Measurements from ENCODE around the gene IFNA10. TPM values are rescaled to one million over a fixed set of nuclear protein-coding genes. Genes with fewer than 3 reads are reported as not detected.
"Not testable (repeated sequence)": the region's sequence is repeated elsewhere in the genome, so short reads cannot be mapped to it uniquely, and the experiment has no call there.

IFNA10 gene
- total and polyA plus RNA-seq, 9 donors: not detected

DNA sequence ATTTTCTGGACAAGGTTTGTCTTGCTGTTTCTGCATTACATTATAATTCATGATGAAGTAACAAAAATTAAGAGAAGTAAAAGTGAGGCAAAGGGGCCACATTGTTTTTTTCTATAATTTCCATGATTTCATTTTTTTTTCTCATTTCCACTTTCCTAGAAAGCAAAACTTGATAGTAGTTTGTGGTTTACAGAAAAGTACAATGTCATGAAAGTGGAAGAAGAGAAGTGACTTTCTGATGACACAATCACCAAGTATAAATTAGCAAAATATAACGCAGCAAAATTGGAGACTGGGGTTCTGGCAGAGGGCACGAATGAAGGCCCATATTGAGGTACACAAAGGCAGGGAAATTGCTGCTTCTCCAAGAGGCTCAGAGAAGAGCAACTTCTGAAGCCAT is 37.9 kb upstream of the IFNA10 start:
- no peaks in the 10 kb centered on the region for H3K27me3 ChIP-seq
- no peaks in the 10 kb centered on the region for H3K9me3 ChIP-seq
- no peak overlapping the region for H3K27ac ChIP-seq
- 36 to 59% (median 55%) methylated on average over 2 of the region's 2 CpGs for WGBS, 3 donors
- H3K4me3 ChIP-seq: no peak overlapping the region
- H3K4me1 ChIP-seq (ENCODE audit: insufficient read depth): no peaks in the 10 kb centered on the region
- intact Hi-C loops (cut with DNase I): no loop called here
- H3K36me3 ChIP-seq: no peaks in the 10 kb centered on the region
- no peak for TF ChIP-seq POLR2A (IDR thresholded peaks at IDR 0.05)
- no peak for TF ChIP-seq EP300 (IDR thresholded peaks at IDR 0.05)
- no peak for TF ChIP-seq CTCF (IDR thresholded peaks at IDR 0.05)
- DNase-seq: no peak

DNA sequence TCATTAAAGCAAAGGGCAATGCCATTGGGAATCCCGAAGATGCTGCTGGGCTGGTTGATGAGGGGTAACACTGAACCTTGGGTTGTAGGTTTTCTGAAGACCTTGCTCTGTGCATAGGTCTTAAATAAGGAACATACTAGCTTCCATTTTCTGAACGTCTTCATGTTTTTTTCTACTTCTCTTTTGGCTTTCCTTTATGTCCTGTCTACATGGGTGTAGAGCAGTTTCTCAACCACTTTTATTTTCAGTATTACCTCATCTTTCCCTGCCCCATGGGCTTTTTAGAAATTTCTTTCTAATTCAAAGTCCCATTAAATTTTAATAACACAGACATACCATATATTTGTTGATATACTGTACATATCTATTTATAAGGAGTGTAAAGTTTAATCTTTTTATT is 33.0 kb upstream of the IFNA10 start, which contains the start of gene IFNA14:
Gene IFNA14, minus strand, starts transcription at position 95 of the 400 bp plus-strand sequence. Its CDS starts 70 bp downstream, at position 25.
- Histone ChIP-seq H3K36me3 (no peaks in the 10 kb centered on the region), H3K4me1 (ENCODE audit: insufficient read depth) (no peaks in the 10 kb centered on the region), H3K27me3 (no peaks in the 10 kb centered on the region), H3K27ac (no peak within 1 kb of the TSS), H3K4me3 (no peak within 1 kb of the TSS), H3K9me3 (no peaks in the 10 kb centered on the region)
- 74 to 89% (median 84%) methylated on average over 2 of the region's 2 CpGs for WGBS, 3 donors
- intact Hi-C loops (cut with DNase I): no loop called here
- TF ChIP-seq EP300 (IDR thresholded peaks at IDR 0.05) (no peak), POLR2A (IDR thresholded peaks at IDR 0.05) (no peak)
- DNase-seq: no peak

GRCh38 chr9:21236360-21236714 is 29.4 kb upstream of the IFNA10 start:
- H3K36me3 ChIP-seq; intact Hi-C loops (cut with DNase I); DNase-seq; H3K27me3 ChIP-seq; H3K4me3 ChIP-seq; H3K9me3 ChIP-seq; H3K4me1 ChIP-seq (ENCODE audit: insufficient read depth); H3K27ac ChIP-seq: not testable (repeated sequence)
- 13 to 31% (median 24%) methylated on average over 1 of the region's 1 CpG for WGBS, 3 donors

- 32 to 42% (median 33%) methylated on average over 8 of the region's 8 CpGs for WGBS, 3 donors
- H3K36me3 ChIP-seq; H3K27ac ChIP-seq; H3K9me3 ChIP-seq; intact Hi-C loops (cut with DNase I); H3K27me3 ChIP-seq; H3K4me3 ChIP-seq; DNase-seq; H3K4me1 ChIP-seq (ENCODE audit: insufficient read depth): not testable (repeated sequence)
These were observed 28.8 kb upstream of the IFNA10 start for GRCh38 chr9:21235468-21236359.

DNA sequence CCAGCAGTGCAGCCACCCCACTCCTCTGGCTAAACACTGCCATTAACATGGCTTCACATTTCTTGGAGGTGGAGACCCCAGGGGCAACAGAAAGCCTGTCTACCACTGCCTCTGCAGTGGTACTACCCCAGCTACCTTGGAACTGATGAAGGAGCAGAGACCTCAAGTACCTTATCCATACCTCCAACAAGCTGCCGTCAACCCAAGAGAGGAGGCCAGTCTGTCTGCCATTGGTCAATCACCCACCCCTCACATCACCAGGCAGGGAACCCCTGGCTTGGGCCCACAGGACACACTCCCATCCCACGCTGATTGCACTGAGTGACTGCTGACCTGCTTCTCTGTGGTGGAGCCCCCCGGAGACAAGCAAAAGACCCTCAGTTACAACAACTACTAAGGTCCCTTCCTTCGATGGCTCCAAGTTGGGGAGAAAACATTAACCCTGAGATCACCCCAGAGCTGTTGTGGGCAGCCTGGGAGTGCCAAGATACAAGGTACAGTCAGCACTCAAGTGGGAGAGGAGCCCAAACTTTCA is 27.3 kb upstream of the IFNA10 start:
- Histone ChIP-seq H3K4me3 (no peak overlapping the region), H3K9me3 (no peaks in the 10 kb centered on the region), H3K36me3 (no peaks in the 10 kb centered on the region), H3K4me1 (ENCODE audit: insufficient read depth) (no peaks in the 10 kb centered on the region), H3K27ac (no peak overlapping the region), H3K27me3 (no peaks in the 10 kb centered on the region)
- WGBS, 3 donors: 74 to 83% (median 78%) methylated on average over 4 of the region's 4 CpGs
- intact Hi-C loops (cut with DNase I): no loop called here
- TF ChIP-seq EP300 (IDR thresholded peaks at IDR 0.05) (no peak), CTCF (IDR thresholded peaks at IDR 0.05) (no peak), POLR2A (IDR thresholded peaks at IDR 0.05) (no peak)
- no peak for DNase-seq

DNA sequence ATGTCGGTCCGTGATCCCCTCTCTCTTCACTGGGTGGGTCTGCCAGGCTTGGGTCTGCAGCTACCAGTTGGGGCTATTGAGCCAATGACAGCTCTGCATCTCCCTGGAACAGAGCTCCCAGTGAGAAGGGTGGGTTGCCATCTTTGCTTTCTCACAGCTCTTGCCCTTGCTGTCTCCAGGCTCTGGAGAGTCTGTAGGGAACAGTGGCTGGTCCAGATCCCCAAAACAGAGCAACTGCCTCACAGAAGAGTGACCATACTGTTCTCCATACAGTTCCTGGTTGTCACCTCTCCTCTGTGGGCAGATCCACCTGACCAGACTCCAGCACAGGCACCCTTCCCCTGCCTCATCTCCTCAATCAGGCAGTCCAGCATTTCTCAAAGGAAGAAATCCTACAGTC is 26.3 kb upstream of the IFNA10 start:
- intact Hi-C loops (cut with DNase I): no loop called here
- 83 to 92% (median 92%) methylated on average over 2 of the region's 2 CpGs for WGBS, 3 donors
- no peak for DNase-seq
- no peaks in the 10 kb centered on the region for H3K9me3 ChIP-seq
- TF ChIP-seq POLR2A (IDR thresholded peaks at IDR 0.05) (no peak), CTCF (IDR thresholded peaks at IDR 0.05) (no peak), EP300 (IDR thresholded peaks at IDR 0.05) (no peak)
- H3K27ac ChIP-seq: no peak overlapping the region
- no peaks in the 10 kb centered on the region for H3K36me3 ChIP-seq
- H3K4me3 ChIP-seq: no peak overlapping the region
- no peaks in the 10 kb centered on the region for H3K27me3 ChIP-seq
- no peaks in the 10 kb centered on the region for H3K4me1 ChIP-seq (ENCODE audit: insufficient read depth)
